Eye (tissue), 1 donor: ENCODE results near the gene FYCO1.

Experiments used
- DNase-seq: peaks from one replicate; pipeline ENCODE4 v3.0.0-alpha.2; 2015

The FYCO1 gene

GRCh38 chr3:45958321-45958791 lies 37.3 kb downstream of the FYCO1 start:
- no peak for DNase-seq

GRCh38 chr3:45957586-45957985 lies 38.0 kb downstream of the FYCO1 start:
- no peak for DNase-seq

- DNase-seq: no peak
Measured at GRCh38 chr3:45955706-45956105, 39.9 kb downstream of the FYCO1 start.

GRCh38 chr3:45955017-45955647 lies 40.5 kb downstream of the FYCO1 start:
- DNase-seq: no peak

- no peak for DNase-seq
Measured at GRCh38 chr3:45954306-45954705, 41.3 kb downstream of the FYCO1 start.

GRCh38 chr3:45953536-45953935 lies 42.1 kb downstream of the FYCO1 start:
- DNase-seq: no peak

- no peak for DNase-seq
Measured at GRCh38 chr3:45952456-45952855, 43.2 kb downstream of the FYCO1 start.

- no peak for DNase-seq
Measured at GRCh38 chr3:45951946-45952345, 43.7 kb downstream of the FYCO1 start.

- DNase-seq: no peak
Measured at GRCh38 chr3:45950686-45951600, 44.7 kb downstream of the FYCO1 start.

GRCh38 chr3:45950131-45950530 lies 45.5 kb downstream of the FYCO1 start:
- DNase-seq: no peak

- no peak for DNase-seq
Measured at GRCh38 chr3:45949432-45949831, 46.2 kb downstream of the FYCO1 start.

GRCh38 chr3:45948881-45949280 lies 46.7 kb downstream of the FYCO1 start:
- DNase-seq: no peak

- DNase-seq: no peak
Measured at GRCh38 chr3:45948311-45948781, 47.3 kb downstream of the FYCO1 start.

- DNase-seq: no peak
Measured at GRCh38 chr3:45947361-45947760, 48.3 kb downstream of the FYCO1 start.

- no peak for DNase-seq
Measured at GRCh38 chr3:45946875-45947274, 48.7 kb downstream of the FYCO1 start.

- DNase-seq: no peak
Measured at GRCh38 chr3:45946307-45946706, 49.3 kb downstream of the FYCO1 start.

- no peak for DNase-seq
Measured at GRCh38 chr3:45944830-45945620, 50.6 kb downstream of the FYCO1 start.

GRCh38 chr3:45943207-45943846 lies 52.3 kb downstream of the FYCO1 start, which contains the start of gene CXCR6:
Gene CXCR6, plus strand, starts transcription at chr3:45943464. Its CDS starts 3,018 bp downstream, at chr3:45946482.
- no peak for DNase-seq

GRCh38 chr3:45942051-45942825 lies 53.4 kb downstream of the FYCO1 start:
- no peak for DNase-seq

- no peak for DNase-seq
Measured at GRCh38 chr3:45940781-45941365, 54.8 kb downstream of the FYCO1 start.
